ENCODE data around the gene LRP1B.

LRP1B gene

DNA sequence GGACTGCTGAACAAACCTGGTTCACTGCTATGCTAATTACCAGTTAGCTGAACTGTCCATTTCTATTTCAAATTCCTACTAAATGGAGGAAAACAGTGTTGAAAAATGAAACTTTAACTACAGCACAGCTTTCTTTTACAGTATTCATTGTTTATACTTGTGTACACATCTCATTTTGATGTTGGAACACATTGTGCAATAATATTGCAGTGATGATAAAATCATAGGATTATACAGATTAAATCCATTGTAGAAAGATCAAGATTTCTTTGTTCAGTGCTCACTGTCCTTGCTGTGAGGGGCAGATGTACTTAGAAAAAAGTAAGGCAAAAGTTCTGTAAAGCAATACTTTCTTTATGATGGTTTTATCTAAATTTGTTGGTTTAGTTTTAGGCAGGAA is 1055.1 kb downstream of the LRP1B start:
- H3K9me3 ChIP-seq: no peaks in the 10 kb centered on the region
- DNase-seq: no peak
- H3K27me3 ChIP-seq: no peaks in the 10 kb centered on the region
- H3K4me1 ChIP-seq: no peaks in the 10 kb centered on the region
- H3K36me3 ChIP-seq: no peaks in the 10 kb centered on the region
- no peak overlapping the region for H3K4me3 ChIP-seq (ENCODE audit: low read depth, low read length)
- TF ChIP-seq, protein P1, sequence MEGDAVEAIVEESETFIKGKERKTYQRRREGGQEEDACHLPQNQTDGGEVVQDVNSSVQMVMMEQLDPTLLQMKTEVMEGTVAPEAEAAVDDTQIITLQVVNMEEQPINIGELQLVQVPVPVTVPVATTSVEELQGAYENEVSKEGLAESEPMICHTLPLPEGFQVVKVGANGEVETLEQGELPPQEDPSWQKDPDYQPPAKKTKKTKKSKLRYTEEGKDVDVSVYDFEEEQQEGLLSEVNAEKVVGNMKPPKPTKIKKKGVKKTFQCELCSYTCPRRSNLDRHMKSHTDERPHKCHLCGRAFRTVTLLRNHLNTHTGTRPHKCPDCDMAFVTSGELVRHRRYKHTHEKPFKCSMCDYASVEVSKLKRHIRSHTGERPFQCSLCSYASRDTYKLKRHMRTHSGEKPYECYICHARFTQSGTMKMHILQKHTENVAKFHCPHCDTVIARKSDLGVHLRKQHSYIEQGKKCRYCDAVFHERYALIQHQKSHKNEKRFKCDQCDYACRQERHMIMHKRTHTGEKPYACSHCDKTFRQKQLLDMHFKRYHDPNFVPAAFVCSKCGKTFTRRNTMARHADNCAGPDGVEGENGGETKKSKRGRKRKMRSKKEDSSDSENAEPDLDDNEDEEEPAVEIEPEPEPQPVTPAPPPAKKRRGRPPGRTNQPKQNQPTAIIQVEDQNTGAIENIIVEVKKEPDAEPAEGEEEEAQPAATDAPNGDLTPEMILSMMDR (IDR thresholded peaks at IDR 0.05; ENCODE audit: low read depth, low read length): no peak

DNA sequence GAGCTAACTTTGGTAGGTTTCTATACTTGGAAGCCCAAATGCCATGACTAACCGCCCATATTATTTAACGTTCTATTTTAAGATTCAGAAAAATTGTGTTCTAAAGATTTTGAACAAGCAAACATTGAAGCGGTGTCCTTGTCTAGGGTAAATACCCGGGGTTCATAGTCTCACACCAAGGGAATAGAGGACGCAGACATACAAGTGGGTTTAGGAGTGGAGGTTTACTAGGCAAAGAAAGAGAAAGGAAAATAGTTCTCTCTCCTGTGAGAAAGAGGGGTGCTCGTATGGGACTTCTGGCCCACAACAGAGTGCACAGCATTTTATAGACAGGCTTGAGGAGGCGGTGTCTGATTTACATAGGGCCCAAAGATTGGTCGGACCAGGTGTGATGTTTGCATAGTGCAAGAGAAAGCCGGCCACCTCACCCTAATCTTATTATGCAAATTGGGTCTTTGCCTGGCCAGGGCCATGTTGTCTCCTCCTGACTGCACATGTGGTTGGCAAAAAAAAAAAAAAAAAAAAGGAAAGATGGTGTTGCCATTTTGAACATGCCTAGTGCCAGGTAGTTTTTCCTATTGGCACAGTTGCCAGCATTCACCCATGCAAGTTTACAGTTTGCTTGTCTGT is 1062.6 kb downstream of the LRP1B start:
- peak; percentile 44 for DNase-seq

DNA sequence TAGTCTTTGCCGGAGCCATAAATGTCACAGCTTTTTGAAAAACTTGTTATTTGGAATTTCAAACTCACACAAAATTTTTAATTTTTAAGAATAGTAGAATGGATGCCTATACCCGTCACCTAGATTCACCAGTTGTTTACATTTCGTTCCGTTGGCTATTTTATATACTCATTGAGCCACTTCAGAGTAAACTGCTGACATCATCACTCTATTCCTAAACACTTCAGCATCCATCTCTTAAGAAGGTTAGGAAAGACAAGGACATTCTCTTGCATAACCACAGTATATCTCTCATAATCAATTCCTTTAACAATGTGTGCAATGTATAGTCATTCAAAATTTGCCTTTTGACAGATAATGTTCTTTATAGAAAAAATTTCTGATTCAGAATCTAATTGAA is 1065.8 kb downstream of the LRP1B start:
- no peaks in the 10 kb centered on the region for H3K27me3 ChIP-seq
- peaks cover 3% of the 10 kb centered on the region; the same call in 1 of the 2 replicates for H3K4me1 ChIP-seq
- DNase-seq: no peak
- H3K4me3 ChIP-seq (ENCODE audit: low read depth, low read length): no peak overlapping the region
- H3K36me3 ChIP-seq: no peaks in the 10 kb centered on the region
- no peaks in the 10 kb centered on the region for H3K9me3 ChIP-seq
- TF ChIP-seq, protein P1 (IDR thresholded peaks at IDR 0.05; ENCODE audit: low read depth, low read length): no peak

More for the DNA sequence above, 1062.6 kb downstream of the LRP1B start:
- Histone ChIP-seq H3K9me3 (no peaks in the 10 kb centered on the region), H3K4me1 (no peaks in the 10 kb centered on the region), H3K36me3 (no peaks in the 10 kb centered on the region), H3K27me3 (no peaks in the 10 kb centered on the region), H3K4me3 (ENCODE audit: low read depth, low read length) (no peak overlapping the region)
- TF ChIP-seq, protein P1 (IDR thresholded peaks at IDR 0.05; ENCODE audit: low read depth, low read length): no peak

DNA sequence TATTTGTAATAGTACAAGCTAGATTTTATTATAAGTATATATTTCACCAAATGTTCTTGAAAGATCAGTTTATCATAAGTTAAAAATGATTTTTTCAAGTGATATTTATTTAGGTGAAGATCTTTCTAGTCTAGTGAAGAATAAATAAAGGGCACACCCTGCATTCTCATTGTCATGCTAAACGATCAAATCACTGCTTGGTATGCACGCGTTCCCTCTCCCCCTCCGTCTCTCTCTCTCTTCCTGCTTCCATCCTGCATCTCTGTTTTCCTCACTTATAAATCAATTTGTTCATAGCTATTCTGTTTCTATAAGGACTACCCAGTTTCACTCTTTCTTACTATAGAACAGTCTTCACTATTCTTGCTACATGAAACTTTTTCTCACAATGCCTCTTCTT is 1067.4 kb downstream of the LRP1B start:
- TF ChIP-seq, protein P1 (IDR thresholded peaks at IDR 0.05; ENCODE audit: low read depth, low read length): no peak
- Histone ChIP-seq H3K4me1 (peaks cover 3% of the 10 kb centered on the region; the same call in 1 of the 2 replicates), H3K9me3 (no peaks in the 10 kb centered on the region), H3K4me3 (ENCODE audit: low read depth, low read length) (no peak overlapping the region), H3K36me3 (no peaks in the 10 kb centered on the region), H3K27me3 (no peaks in the 10 kb centered on the region)
- DNase-seq: no peak

DNA sequence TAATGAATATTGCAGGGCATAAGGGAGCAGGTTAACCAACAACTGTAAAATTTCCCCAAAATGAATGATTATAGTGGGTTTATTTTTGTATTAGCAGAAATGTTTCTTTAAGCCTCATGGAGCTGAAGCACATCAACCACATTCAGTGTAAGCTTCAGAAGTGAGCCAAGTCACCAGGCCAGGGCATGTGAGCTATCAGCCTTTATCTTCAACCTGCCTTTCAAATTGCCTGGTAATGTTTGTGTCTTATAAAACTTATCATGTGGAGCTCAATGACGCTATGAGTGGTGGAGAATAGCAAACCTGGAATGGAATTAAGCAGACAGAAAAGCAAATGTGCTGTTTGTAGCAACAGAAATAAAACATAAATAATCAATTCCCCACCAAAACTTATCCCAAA is 1068.4 kb downstream of the LRP1B start:
- Histone ChIP-seq H3K36me3 (no peaks in the 10 kb centered on the region), H3K27me3 (no peaks in the 10 kb centered on the region), H3K9me3 (no peaks in the 10 kb centered on the region), H3K4me3 (ENCODE audit: low read depth, low read length) (no peak overlapping the region), H3K4me1 (peaks cover 3% of the 10 kb centered on the region; the same call in 1 of the 2 replicates)
- peak; percentile 27 for DNase-seq
- TF ChIP-seq, protein P1 (IDR thresholded peaks at IDR 0.05; ENCODE audit: low read depth, low read length): no peak

DNA sequence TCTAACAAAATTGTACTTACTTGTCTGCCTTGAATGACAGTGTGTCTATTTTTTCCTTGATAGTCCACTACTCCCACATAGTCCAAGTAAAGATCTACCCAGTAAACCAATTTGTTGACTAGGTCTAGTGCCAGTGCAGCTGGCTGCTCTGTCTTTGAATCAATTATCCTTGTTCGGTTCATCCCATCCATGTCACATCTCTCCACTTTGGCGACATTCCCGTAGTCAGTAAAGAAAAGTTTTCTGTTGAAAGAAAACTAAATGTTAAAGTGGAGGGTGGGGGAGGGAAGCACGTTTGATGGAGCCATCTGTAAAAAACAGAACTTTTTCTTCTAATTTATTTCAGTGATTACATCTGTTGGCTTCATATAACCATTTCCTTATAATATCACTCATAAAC is 1068.8 kb downstream of the LRP1B start:
- DNase-seq: peak; percentile 5
- Histone ChIP-seq H3K4me3 (ENCODE audit: low read depth, low read length) (no peak overlapping the region), H3K9me3 (no peaks in the 10 kb centered on the region), H3K36me3 (no peaks in the 10 kb centered on the region), H3K27me3 (no peaks in the 10 kb centered on the region), H3K4me1 (peaks cover 3% of the 10 kb centered on the region; the same call in 1 of the 2 replicates)
- TF ChIP-seq, protein P1 (IDR thresholded peaks at IDR 0.05; ENCODE audit: low read depth, low read length): no peak
